GM12878 (cell line): ENCODE measurements around the gene CRACDL.

Experiments
- ATF3 ChIP-seq: IDR thresholded peaks from 2 replicates; pipeline ENCODE4 v1.6.1; 2011; ENCODE audit warnings: low read depth, mild to moderate bottlenecking, low read length, moderate library complexity, borderline replicate concordance; ENCODE audit errors: extremely low read depth
- CTCF ChIP-seq, 3 experiments: IDR thresholded peaks in 2 of 3; conservative IDR thresholded peaks in 1 of 3; 2 replicates each; pipeline ENCODE4 v1.5.1; 2011; ENCODE audit warnings: low read depth in 3 of 3, low read length in 3 of 3, mild to moderate bottlenecking in 3 of 3, control low read depth in 2 of 3, moderate library complexity in 2 of 3, inconsistent platforms in 1 of 3, mixed read lengths in 1 of 3; ENCODE audit not compliant: control insufficient read depth in 2 of 3, insufficient read depth in 1 of 3; ENCODE audit errors: extremely low read depth in 1 of 3
- E2F8 ChIP-seq: fragments of 450-650 bp; IDR thresholded peaks from 2 replicates; pipeline ENCODE4 v1.6.1; 2018; ENCODE audit warnings: mild to moderate bottlenecking, low read depth, moderate library complexity; ENCODE audit not compliant: partially characterized antibody
- KDM1A ChIP-seq: fragments of 200-600 bp; sonication (generic); IDR thresholded peaks from 2 replicates; pipeline ENCODE4 v1.6.1; 2016; ENCODE audit warnings: borderline replicate concordance
- RAD21 ChIP-seq: IDR thresholded peaks from 2 replicates; pipeline ENCODE4 v1.6.1; 2011; ENCODE audit warnings: mild to moderate bottlenecking, low read depth, low read length, moderate library complexity; ENCODE audit not compliant: insufficient read depth
- SIX5 ChIP-seq: IDR thresholded peaks from 2 replicates; pipeline ENCODE4 v1.6.1; 2011; ENCODE audit warnings: mild to moderate bottlenecking, low read depth, low read length, moderate library complexity; ENCODE audit not compliant: severe bottlenecking

GRCh38 chr2:98891591-98891990 lies 44.4 kb downstream of the CRACDL start:
- no peak for TF ChIP-seq CTCF (IDR thresholded peaks at IDR 0.05 in 2 of 3, conservative IDR thresholded peaks at IDR 0.05 in 1 of 3; ENCODE audit: control insufficient read depth in 2 of 3, extremely low read depth in 1 of 3, insufficient read depth in 1 of 3, low read depth in 3 of 3, low read length in 3 of 3)
- TF ChIP-seq RAD21: no peak
- TF ChIP-seq ATF3: no peak
- no peak for TF ChIP-seq KDM1A
- TF ChIP-seq SIX5: no peak
- no peak for TF ChIP-seq E2F8
